ENCODE measurements around the gene NCAM1. TPM values are rescaled to one million over a fixed set of nuclear protein-coding genes. Genes with fewer than 3 reads are reported as not detected.

The NCAM1 gene
- total and polyA plus RNA-seq, 2 experiments from 2014 or later, result 0.76 to 1.6 TPM

DNA sequence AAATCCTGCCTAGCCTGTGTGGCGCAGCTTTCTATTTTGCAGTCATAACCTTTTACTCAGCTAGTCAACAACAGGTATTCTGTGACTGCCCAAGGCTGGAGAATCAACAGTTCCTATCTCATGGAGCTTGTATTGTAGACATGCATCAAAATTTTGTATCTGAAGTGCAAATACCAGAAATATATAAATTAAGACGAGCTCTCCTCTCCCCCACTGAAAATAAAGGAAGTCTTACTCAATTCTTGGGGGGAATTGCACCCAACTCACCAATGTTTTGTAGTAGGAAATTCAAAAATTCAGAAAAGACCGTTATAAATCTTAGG, 153.4 kb downstream of the NCAM1 start:
- no peak overlapping the region for H3K27ac ChIP-seq (ENCODE audit: low read depth)
- peaks cover 4% of the 10 kb centered on the region; the same call in 2 of the 3 replicates for H3K4me1 Mint-ChIP-seq
- no peaks in the 10 kb centered on the region for H3K27me3 ChIP-seq (ENCODE audit: insufficient read depth)
- H4K20me1 ChIP-seq (replicated peaks; ENCODE audit: insufficient read depth), result no peaks in the 10 kb centered on the region
- TF ChIP-seq CREB1 (CRISPR knock-in tag; IDR thresholded peaks at IDR 0.05; ENCODE audit: low read depth) (no peak), EZH2phosphoT487 (IDR thresholded peaks at IDR 0.05; ENCODE audit: unreplicated experiment) (no peak), EZH2 (IDR thresholded peaks at IDR 0.05; ENCODE audit: low read depth, unreplicated experiment) (no peak), JUNB (IDR thresholded peaks at IDR 0.05; ENCODE audit: unreplicated experiment) (no peak), ZNF114 (CRISPR knock-in tag; IDR thresholded peaks at IDR 0.05) (no peak), NANOG (IDR thresholded peaks at IDR 0.05; ENCODE audit: borderline replicate concordance) (no peak), POLR2AphosphoS5 (IDR thresholded peaks at IDR 0.05; ENCODE audit: low read depth) (no peak), STAT1 (IDR thresholded peaks at IDR 0.05; ENCODE audit: unreplicated experiment) (no peak), ZNF331 (CRISPR knock-in tag; IDR thresholded peaks at IDR 0.05; ENCODE audit: low read depth) (no peak)
- TF ChIP-seq, protein P1, sequence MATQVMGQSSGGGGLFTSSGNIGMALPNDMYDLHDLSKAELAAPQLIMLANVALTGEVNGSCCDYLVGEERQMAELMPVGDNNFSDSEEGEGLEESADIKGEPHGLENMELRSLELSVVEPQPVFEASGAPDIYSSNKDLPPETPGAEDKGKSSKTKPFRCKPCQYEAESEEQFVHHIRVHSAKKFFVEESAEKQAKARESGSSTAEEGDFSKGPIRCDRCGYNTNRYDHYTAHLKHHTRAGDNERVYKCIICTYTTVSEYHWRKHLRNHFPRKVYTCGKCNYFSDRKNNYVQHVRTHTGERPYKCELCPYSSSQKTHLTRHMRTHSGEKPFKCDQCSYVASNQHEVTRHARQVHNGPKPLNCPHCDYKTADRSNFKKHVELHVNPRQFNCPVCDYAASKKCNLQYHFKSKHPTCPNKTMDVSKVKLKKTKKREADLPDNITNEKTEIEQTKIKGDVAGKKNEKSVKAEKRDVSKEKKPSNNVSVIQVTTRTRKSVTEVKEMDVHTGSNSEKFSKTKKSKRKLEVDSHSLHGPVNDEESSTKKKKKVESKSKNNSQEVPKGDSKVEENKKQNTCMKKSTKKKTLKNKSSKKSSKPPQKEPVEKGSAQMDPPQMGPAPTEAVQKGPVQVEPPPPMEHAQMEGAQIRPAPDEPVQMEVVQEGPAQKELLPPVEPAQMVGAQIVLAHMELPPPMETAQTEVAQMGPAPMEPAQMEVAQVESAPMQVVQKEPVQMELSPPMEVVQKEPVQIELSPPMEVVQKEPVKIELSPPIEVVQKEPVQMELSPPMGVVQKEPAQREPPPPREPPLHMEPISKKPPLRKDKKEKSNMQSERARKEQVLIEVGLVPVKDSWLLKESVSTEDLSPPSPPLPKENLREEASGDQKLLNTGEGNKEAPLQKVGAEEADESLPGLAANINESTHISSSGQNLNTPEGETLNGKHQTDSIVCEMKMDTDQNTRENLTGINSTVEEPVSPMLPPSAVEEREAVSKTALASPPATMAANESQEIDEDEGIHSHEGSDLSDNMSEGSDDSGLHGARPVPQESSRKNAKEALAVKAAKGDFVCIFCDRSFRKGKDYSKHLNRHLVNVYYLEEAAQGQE (IDR thresholded peaks at IDR 0.05; ENCODE audit: unreplicated experiment), result no peak
- TF ChIP-seq, protein P2, sequence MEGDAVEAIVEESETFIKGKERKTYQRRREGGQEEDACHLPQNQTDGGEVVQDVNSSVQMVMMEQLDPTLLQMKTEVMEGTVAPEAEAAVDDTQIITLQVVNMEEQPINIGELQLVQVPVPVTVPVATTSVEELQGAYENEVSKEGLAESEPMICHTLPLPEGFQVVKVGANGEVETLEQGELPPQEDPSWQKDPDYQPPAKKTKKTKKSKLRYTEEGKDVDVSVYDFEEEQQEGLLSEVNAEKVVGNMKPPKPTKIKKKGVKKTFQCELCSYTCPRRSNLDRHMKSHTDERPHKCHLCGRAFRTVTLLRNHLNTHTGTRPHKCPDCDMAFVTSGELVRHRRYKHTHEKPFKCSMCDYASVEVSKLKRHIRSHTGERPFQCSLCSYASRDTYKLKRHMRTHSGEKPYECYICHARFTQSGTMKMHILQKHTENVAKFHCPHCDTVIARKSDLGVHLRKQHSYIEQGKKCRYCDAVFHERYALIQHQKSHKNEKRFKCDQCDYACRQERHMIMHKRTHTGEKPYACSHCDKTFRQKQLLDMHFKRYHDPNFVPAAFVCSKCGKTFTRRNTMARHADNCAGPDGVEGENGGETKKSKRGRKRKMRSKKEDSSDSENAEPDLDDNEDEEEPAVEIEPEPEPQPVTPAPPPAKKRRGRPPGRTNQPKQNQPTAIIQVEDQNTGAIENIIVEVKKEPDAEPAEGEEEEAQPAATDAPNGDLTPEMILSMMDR (conservative IDR thresholded peaks at IDR 0.05; ENCODE audit: low read depth in 2 of 2), result no peak
- TF ChIP-seq, protein P3, sequence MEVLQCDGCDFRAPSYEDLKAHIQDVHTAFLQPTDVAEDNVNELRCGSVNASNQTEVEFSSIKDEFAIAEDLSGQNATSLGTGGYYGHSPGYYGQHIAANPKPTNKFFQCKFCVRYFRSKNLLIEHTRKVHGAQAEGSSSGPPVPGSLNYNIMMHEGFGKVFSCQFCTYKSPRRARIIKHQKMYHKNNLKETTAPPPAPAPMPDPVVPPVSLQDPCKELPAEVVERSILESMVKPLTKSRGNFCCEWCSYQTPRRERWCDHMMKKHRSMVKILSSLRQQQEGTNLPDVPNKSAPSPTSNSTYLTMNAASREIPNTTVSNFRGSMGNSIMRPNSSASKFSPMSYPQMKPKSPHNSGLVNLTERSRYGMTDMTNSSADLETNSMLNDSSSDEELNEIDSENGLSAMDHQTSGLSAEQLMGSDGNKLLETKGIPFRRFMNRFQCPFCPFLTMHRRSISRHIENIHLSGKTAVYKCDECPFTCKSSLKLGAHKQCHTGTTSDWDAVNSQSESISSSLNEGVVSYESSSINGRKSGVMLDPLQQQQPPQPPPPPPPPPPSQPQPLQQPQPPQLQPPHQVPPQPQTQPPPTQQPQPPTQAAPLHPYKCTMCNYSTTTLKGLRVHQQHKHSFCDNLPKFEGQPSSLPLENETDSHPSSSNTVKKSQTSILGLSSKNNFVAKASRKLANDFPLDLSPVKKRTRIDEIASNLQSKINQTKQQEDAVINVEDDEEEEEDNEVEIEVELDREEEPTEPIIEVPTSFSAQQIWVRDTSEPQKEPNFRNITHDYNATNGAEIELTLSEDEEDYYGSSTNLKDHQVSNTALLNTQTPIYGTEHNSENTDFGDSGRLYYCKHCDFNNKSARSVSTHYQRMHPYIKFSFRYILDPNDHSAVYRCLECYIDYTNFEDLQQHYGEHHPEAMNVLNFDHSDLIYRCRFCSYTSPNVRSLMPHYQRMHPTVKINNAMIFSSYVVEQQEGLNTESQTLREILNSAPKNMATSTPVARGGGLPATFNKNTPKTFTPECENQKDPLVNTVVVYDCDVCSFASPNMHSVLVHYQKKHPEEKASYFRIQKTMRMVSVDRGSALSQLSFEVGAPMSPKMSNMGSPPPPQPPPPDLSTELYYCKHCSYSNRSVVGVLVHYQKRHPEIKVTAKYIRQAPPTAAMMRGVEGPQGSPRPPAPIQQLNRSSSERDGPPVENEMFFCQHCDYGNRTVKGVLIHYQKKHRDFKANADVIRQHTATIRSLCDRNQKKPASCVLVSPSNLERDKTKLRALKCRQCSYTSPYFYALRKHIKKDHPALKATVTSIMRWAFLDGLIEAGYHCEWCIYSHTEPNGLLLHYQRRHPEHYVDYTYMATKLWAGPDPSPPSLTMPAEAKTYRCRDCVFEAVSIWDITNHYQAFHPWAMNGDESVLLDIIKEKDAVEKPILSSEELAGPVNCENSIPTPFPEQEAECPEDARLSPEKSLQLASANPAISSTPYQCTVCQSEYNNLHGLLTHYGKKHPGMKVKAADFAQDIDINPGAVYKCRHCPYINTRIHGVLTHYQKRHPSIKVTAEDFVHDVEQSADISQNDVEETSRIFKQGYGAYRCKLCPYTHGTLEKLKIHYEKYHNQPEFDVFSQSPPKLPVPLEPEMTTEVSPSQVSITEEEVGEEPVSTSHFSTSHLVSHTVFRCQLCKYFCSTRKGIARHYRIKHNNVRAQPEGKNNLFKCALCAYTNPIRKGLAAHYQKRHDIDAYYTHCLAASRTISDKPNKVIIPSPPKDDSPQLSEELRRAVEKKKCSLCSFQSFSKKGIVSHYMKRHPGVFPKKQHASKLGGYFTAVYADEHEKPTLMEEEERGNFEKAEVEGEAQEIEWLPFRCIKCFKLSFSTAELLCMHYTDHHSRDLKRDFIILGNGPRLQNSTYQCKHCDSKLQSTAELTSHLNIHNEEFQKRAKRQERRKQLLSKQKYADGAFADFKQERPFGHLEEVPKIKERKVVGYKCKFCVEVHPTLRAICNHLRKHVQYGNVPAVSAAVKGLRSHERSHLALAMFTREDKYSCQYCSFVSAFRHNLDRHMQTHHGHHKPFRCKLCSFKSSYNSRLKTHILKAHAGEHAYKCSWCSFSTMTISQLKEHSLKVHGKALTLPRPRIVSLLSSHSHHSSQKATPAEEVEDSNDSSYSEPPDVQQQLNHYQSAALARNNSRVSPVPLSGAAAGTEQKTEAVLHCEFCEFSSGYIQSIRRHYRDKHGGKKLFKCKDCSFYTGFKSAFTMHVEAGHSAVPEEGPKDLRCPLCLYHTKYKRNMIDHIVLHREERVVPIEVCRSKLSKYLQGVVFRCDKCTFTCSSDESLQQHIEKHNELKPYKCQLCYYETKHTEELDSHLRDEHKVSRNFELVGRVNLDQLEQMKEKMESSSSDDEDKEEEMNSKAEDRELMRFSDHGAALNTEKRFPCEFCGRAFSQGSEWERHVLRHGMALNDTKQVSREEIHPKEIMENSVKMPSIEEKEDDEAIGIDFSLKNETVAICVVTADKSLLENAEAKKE (CRISPR knock-in tag; IDR thresholded peaks at IDR 0.05), result no peak
- TF ChIP-seq, protein P4, sequence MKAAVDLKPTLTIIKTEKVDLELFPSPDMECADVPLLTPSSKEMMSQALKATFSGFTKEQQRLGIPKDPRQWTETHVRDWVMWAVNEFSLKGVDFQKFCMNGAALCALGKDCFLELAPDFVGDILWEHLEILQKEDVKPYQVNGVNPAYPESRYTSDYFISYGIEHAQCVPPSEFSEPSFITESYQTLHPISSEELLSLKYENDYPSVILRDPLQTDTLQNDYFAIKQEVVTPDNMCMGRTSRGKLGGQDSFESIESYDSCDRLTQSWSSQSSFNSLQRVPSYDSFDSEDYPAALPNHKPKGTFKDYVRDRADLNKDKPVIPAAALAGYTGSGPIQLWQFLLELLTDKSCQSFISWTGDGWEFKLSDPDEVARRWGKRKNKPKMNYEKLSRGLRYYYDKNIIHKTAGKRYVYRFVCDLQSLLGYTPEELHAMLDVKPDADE (IDR thresholded peaks at IDR 0.05), result no peak
- H3K4me2 ChIP-seq, result no peak overlapping the region
- peaks cover 1% of the 10 kb centered on the region for H3K27me3 Mint-ChIP-seq (ENCODE audit: insufficient read depth, low read depth, poor library complexity)
- no peaks in the 10 kb centered on the region for H3F3A ChIP-seq (replicated peaks; ENCODE audit: low read depth)
- no peaks in the 10 kb centered on the region for H3K36me3 ChIP-seq (ENCODE audit: insufficient read depth)
- no peaks in the 10 kb centered on the region for H3K9me3 Mint-ChIP-seq
- no peaks in the 10 kb centered on the region for H3K79me2 ChIP-seq (replicated peaks; ENCODE audit: insufficient read depth)
- H3K4me3 Mint-ChIP-seq, result no peak overlapping the region
- H3K36me3 Mint-ChIP-seq (ENCODE audit: low read depth), result no peaks in the 10 kb centered on the region
- ATAC-seq, result no peak
- DNase-seq (ENCODE audit: low spot score), result no peak
- H3K4me1 ChIP-seq (ENCODE audit: insufficient read depth), result 0 out of 2 replicates have a peak, but pooled peaks cover 2% of the 10 kb centered on the region
- H3K9me2 ChIP-seq (ENCODE audit: insufficient read depth), result no peaks in the 10 kb centered on the region
- H3K4me3 ChIP-seq, result no peak overlapping the region
- no peak overlapping the region for H3K27ac Mint-ChIP-seq
- H2AFZ ChIP-seq, result no peak overlapping the region
